ENCODE measurements around the gene SRD5A3.

The SRD5A3 gene

GRCh38 chr4:55312489-55313101 is 33.4 kb upstream of the SRD5A3 start:
- Histone ChIP-seq H3K4me3 (ENCODE audit: control insufficient read depth in 1 of 7, extremely low read depth in 1 of 7, insufficient read depth in 4 of 7, low read depth in 2 of 7, low read length in 6 of 7) (no peak overlapping the region), H3K27ac (ENCODE audit: insufficient read depth in 1 of 2, low read depth in 1 of 2, low read length in 2 of 2, poor library complexity in 1 of 2, severe bottlenecking in 2 of 2) (no peak overlapping the region), H3K4me1 (ENCODE audit: control extremely low read depth in 1 of 4, control insufficient read depth in 4 of 4, insufficient read depth in 4 of 4, low read length in 3 of 4) (no peaks in the 10 kb centered on the region), H3K9me3 (ENCODE audit: control extremely low read depth in 1 of 5, control insufficient read depth in 4 of 5, insufficient read depth in 2 of 5, low read depth in 1 of 5, low read length in 4 of 5) (peaks cover 0 to 2% (median 0%) of the 10 kb centered on the region in 5 experiments), H3K36me3 (ENCODE audit: control insufficient read depth in 4 of 4, insufficient read depth in 4 of 4, low read length in 3 of 4) (no peaks in the 10 kb centered on the region), H3K27me3 (replicated peaks in 2 of 5; ENCODE audit: control insufficient read depth in 4 of 5, insufficient read depth in 5 of 5, low read length in 4 of 5) (peaks cover 0 to 4% (median 0%) of the 10 kb centered on the region in 5 experiments)
- DNase-seq: peak; percentile 51 to 75 (median 73)
- ChIA-PET CTCF (interaction anchor here (0.7 to 5.3 kb wide), 13 partner anchors 9 to 422 kb away, joined by 3 to 40 read pairs (median 3); partner anchors contain the start of gene SRD5A3), POLR2A (no interaction called here)
- WGBS (ENCODE audit: insufficient coverage): 100% methylated on average over 1 of the region's 1 CpG

- no peak overlapping the region for H3K4me3 ChIP-seq (ENCODE audit: control insufficient read depth in 1 of 7, extremely low read depth in 1 of 7, insufficient read depth in 4 of 7, low read depth in 2 of 7, low read length in 6 of 7)
- DNase-seq: no peak
- H3K4me1 ChIP-seq (ENCODE audit: control extremely low read depth in 1 of 4, control insufficient read depth in 4 of 4, insufficient read depth in 4 of 4, low read length in 3 of 4): peaks cover 0 to 9% (median 2%) of the 10 kb centered on the region in 4 experiments
- WGBS (ENCODE audit: insufficient coverage): 92% methylated on average over 3 of the region's 4 CpGs
- POLR2A ChIA-PET: no interaction called here
- H3K36me3 ChIP-seq (ENCODE audit: control insufficient read depth in 4 of 4, insufficient read depth in 4 of 4, low read length in 3 of 4): no peaks in the 10 kb centered on the region
- no peak overlapping the region for H3K27ac ChIP-seq (ENCODE audit: insufficient read depth in 1 of 2, low read depth in 1 of 2, low read length in 2 of 2, poor library complexity in 1 of 2, severe bottlenecking in 2 of 2)
- CTCF ChIA-PET: interaction anchor here (0.7 to 2.3 kb wide), 3 partner anchors 31 to 323 kb away, joined by 3 to 10 read pairs (median 6); partner anchors contain the start of gene SRD5A3
- peaks cover 0 to 2% (median 0%) of the 10 kb centered on the region in 5 experiments for H3K9me3 ChIP-seq (ENCODE audit: control extremely low read depth in 1 of 5, control insufficient read depth in 4 of 5, insufficient read depth in 2 of 5, low read depth in 1 of 5, low read length in 4 of 5)
- peaks cover 0 to 5% (median 2%) of the 10 kb centered on the region in 5 experiments for H3K27me3 ChIP-seq (replicated peaks in 2 of 5; ENCODE audit: control insufficient read depth in 4 of 5, insufficient read depth in 5 of 5, low read length in 4 of 5)
Observed at GRCh38 chr4:55314141-55314820, 31.8 kb upstream of the SRD5A3 start.

- WGBS (ENCODE audit: insufficient coverage): 25% methylated on average over 1 of the region's 5 CpGs
Observed at GRCh38 chr4:55318175-55319129, 27.6 kb upstream of the SRD5A3 start.

GRCh38 chr4:55321707-55322264 is 24.3 kb upstream of the SRD5A3 start:
- DNase-seq: peak; percentile 82 to 90 (median 86)

More at GRCh38 chr4:55318175-55319129, 27.6 kb upstream of the SRD5A3 start:
- Histone ChIP-seq H3K4me1 (ENCODE audit: control extremely low read depth in 1 of 4, control insufficient read depth in 4 of 4, insufficient read depth in 4 of 4, low read length in 3 of 4) (peaks cover 0 to 9% (median 5%) of the 10 kb centered on the region in 4 experiments), H3K4me3 (ENCODE audit: control insufficient read depth in 1 of 7, extremely low read depth in 1 of 7, insufficient read depth in 4 of 7, low read depth in 2 of 7, low read length in 6 of 7) (no peak overlapping the region), H3K27ac (ENCODE audit: insufficient read depth in 1 of 2, low read depth in 1 of 2, low read length in 2 of 2, poor library complexity in 1 of 2, severe bottlenecking in 2 of 2) (no peak overlapping the region), H3K36me3 (ENCODE audit: control insufficient read depth in 4 of 4, insufficient read depth in 4 of 4, low read length in 3 of 4) (no peaks in the 10 kb centered on the region), H3K9me3 (ENCODE audit: control extremely low read depth in 1 of 5, control insufficient read depth in 4 of 5, insufficient read depth in 2 of 5, low read depth in 1 of 5, low read length in 4 of 5) (peaks cover 0 to 2% (median 0%) of the 10 kb centered on the region in 5 experiments), H3K27me3 (replicated peaks in 2 of 5; ENCODE audit: control insufficient read depth in 4 of 5, insufficient read depth in 5 of 5, low read length in 4 of 5) (peaks cover 0 to 9% (median 2%) of the 10 kb centered on the region in 5 experiments)
- peak in 1 of 3 donors; percentile 22 for DNase-seq
- POLR2A ChIA-PET: no interaction called here
- CTCF ChIA-PET: interaction anchor here (0.6 to 8.4 kb wide), 7 partner anchors 7 to 347 kb away, joined by 3 to 56 read pairs (median 3); no protein-coding TSS in a partner anchor

GRCh38 chr4:55323375-55323774 is 22.7 kb upstream of the SRD5A3 start:
- H3K27ac ChIP-seq (ENCODE audit: insufficient read depth in 1 of 2, low read depth in 1 of 2, low read length in 2 of 2, poor library complexity in 1 of 2, severe bottlenecking in 2 of 2): no peak overlapping the region
- no peak for DNase-seq
- peaks cover 0 to 9% (median 4%) of the 10 kb centered on the region in 4 experiments for H3K4me1 ChIP-seq (ENCODE audit: control extremely low read depth in 1 of 4, control insufficient read depth in 4 of 4, insufficient read depth in 4 of 4, low read length in 3 of 4)
- ChIA-PET POLR2A (no interaction called here), CTCF (interaction anchor here (1.1 to 8.4 kb wide), 4 partner anchors 12 to 352 kb away, joined by 5 to 56 read pairs (median 22); no protein-coding TSS in a partner anchor)
- H3K4me3 ChIP-seq (ENCODE audit: control insufficient read depth in 1 of 7, extremely low read depth in 1 of 7, insufficient read depth in 4 of 7, low read depth in 2 of 7, low read length in 6 of 7): no peak overlapping the region
- H3K27me3 ChIP-seq (replicated peaks in 2 of 5; ENCODE audit: control insufficient read depth in 4 of 5, insufficient read depth in 5 of 5, low read length in 4 of 5): peaks cover 0 to 5% (median 0%) of the 10 kb centered on the region in 5 experiments
- no peaks in the 10 kb centered on the region for H3K9me3 ChIP-seq (ENCODE audit: control extremely low read depth in 1 of 5, control insufficient read depth in 4 of 5, insufficient read depth in 2 of 5, low read depth in 1 of 5, low read length in 4 of 5)
- no peaks in the 10 kb centered on the region for H3K36me3 ChIP-seq (ENCODE audit: control insufficient read depth in 4 of 4, insufficient read depth in 4 of 4, low read length in 3 of 4)

More at GRCh38 chr4:55321707-55322264, 24.3 kb upstream of the SRD5A3 start:
- no peak overlapping the region for H3K4me3 ChIP-seq (ENCODE audit: control insufficient read depth in 1 of 7, extremely low read depth in 1 of 7, insufficient read depth in 4 of 7, low read depth in 2 of 7, low read length in 6 of 7)
- POLR2A ChIA-PET: no interaction called here
- CTCF ChIA-PET: interaction anchor here (0.6 to 8.4 kb wide), 16 partner anchors 9 to 593 kb away, joined by 3 to 56 read pairs (median 4); no protein-coding TSS in a partner anchor
- 0% methylated on average over 2 of the region's 8 CpGs for WGBS (ENCODE audit: insufficient coverage)
- peaks cover 0 to 9% (median 2%) of the 10 kb centered on the region in 5 experiments for H3K27me3 ChIP-seq (replicated peaks in 2 of 5; ENCODE audit: control insufficient read depth in 4 of 5, insufficient read depth in 5 of 5, low read length in 4 of 5)
- H3K27ac ChIP-seq (ENCODE audit: insufficient read depth in 1 of 2, low read depth in 1 of 2, low read length in 2 of 2, poor library complexity in 1 of 2, severe bottlenecking in 2 of 2): no peak overlapping the region
- peaks cover 0 to 2% (median 0%) of the 10 kb centered on the region in 5 experiments for H3K9me3 ChIP-seq (ENCODE audit: control extremely low read depth in 1 of 5, control insufficient read depth in 4 of 5, insufficient read depth in 2 of 5, low read depth in 1 of 5, low read length in 4 of 5)
- H3K4me1 ChIP-seq (ENCODE audit: control extremely low read depth in 1 of 4, control insufficient read depth in 4 of 4, insufficient read depth in 4 of 4, low read length in 3 of 4): peaks cover 0 to 9% (median 5%) of the 10 kb centered on the region in 4 experiments
- no peaks in the 10 kb centered on the region for H3K36me3 ChIP-seq (ENCODE audit: control insufficient read depth in 4 of 4, insufficient read depth in 4 of 4, low read length in 3 of 4)

- no peak for DNase-seq
- Histone ChIP-seq H3K9me3 (ENCODE audit: control extremely low read depth in 1 of 5, control insufficient read depth in 4 of 5, insufficient read depth in 2 of 5, low read depth in 1 of 5, low read length in 4 of 5) (peaks cover 0 to 11% (median 3%) of the 10 kb centered on the region in 5 experiments), H3K27me3 (replicated peaks in 2 of 5; ENCODE audit: control insufficient read depth in 4 of 5, insufficient read depth in 5 of 5, low read length in 4 of 5) (no peaks in the 10 kb centered on the region), H3K4me3 (ENCODE audit: control insufficient read depth in 1 of 7, extremely low read depth in 1 of 7, insufficient read depth in 4 of 7, low read depth in 2 of 7, low read length in 6 of 7) (no peak overlapping the region), H3K4me1 (ENCODE audit: control extremely low read depth in 1 of 4, control insufficient read depth in 4 of 4, insufficient read depth in 4 of 4, low read length in 3 of 4) (peaks cover 0 to 3% (median 0%) of the 10 kb centered on the region in 4 experiments), H3K27ac (ENCODE audit: insufficient read depth in 1 of 2, low read depth in 1 of 2, low read length in 2 of 2, poor library complexity in 1 of 2, severe bottlenecking in 2 of 2) (no peak overlapping the region), H3K36me3 (ENCODE audit: control insufficient read depth in 4 of 4, insufficient read depth in 4 of 4, low read length in 3 of 4) (no peaks in the 10 kb centered on the region)
- CTCF ChIA-PET: interaction anchor here (1.3 to 1.9 kb wide), 2 partner anchors 20 to 354 kb away, joined by 3 to 6 read pairs; partner anchors contain the start of gene SRD5A3
- POLR2A ChIA-PET: no interaction called here
Observed at GRCh38 chr4:55326629-55327028, 19.4 kb upstream of the SRD5A3 start.

All from common myeloid progenitor, CD34-positive (primary cell).